ENCODE measurements around the gene PSMD1.

PSMD1 gene

DNA sequence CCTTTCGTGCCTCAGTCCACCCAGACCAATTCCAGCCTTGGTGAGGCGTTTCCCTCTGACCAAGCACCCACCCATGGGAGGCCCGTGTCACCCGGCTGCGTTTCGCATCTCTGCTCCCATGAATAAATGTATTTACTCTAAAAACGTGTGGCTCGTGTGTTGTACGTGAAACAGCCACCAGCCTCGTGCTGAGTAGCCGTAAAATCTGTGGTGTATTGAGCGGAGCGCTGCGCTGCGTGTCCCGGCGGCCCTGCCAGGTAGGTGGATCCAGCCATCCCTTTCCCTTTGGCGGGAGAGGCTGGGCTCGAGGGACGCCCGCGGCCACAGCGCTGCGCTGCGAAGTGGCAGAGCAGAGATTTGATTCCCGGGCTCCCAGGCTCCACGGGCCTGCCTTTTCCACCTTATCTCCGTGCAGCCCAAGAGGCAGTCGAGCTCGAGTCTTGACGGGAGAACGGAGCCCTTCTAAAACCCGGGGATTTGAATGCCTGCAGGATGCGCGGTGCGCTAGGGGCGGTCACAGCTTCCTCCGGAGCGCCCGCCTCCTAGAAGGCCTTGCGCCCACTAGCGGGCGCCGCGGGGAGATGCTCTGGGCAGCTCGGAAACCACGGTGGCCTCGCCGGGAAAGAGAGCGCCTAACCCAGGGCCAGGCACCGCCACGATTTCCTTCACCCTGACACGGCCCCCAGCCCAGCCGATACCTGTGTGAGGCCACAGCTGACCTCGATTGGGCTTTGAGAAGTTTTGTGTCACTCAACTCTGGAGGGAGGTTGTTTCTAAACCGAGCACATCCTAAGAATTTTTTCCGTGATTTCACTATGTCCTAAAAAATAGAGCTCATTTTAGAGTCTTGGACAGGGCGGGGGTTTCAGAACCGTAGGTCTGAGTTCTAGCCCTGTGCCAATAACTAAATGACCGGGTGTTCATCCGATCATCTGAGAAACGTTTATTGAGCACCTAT, 3.9 kb upstream of the PSMD1 start:
- TF ChIP-seq TEAD4 (IDR thresholded peaks at IDR 0.05): no peak
- TF ChIP-seq YY1 (IDR thresholded peaks at IDR 0.05; ENCODE audit: low read depth): no peak
- TF ChIP-seq EP300 (IDR thresholded peaks at IDR 0.05; ENCODE audit: borderline replicate concordance): no peak
- no peak for TF ChIP-seq CREB1 (IDR thresholded peaks at IDR 0.05; ENCODE audit: low read depth)
- TF ChIP-seq MAX (IDR thresholded peaks at IDR 0.05): peak; percentile 85
- peak; percentile 41; the same call in 1 of the 2 replicates for TF ChIP-seq RAD21 (IDR thresholded peaks at IDR 0.05; ENCODE audit: low read depth)
- TF ChIP-seq, protein P1, sequence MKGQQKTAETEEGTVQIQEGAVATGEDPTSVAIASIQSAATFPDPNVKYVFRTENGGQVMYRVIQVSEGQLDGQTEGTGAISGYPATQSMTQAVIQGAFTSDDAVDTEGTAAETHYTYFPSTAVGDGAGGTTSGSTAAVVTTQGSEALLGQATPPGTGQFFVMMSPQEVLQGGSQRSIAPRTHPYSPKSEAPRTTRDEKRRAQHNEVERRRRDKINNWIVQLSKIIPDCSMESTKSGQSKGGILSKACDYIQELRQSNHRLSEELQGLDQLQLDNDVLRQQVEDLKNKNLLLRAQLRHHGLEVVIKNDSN (IDR thresholded peaks at IDR 0.05): no peak
- TF ChIP-seq CEBPB (IDR thresholded peaks at IDR 0.05): no peak
- TF ChIP-seq TCF12 (IDR thresholded peaks at IDR 0.05; ENCODE audit: low read depth): 0 out of 2 replicates have a peak, but pooled peaks have one; percentile 12

DNA sequence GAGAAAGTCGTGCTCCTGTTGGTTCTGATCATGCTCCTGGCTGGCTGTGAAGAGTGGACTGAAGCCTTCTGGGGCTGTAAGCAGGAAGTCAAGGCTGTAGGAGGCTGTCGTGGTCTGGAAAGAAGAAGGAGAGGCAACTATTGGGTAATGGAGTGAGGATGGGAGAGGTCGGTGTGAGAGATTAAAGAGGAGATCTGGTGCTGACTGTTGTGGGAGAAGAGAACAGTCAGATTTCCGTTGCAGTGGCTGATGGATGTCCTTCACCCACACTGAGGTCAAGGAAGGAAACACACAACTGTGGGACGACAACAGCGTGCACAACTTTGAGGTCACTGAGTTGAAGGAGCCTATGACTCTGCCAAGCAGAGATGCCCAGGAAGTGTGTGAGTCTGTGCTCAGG, 2.8 kb upstream of the PSMD1 start:
- TF ChIP-seq NFIC (IDR thresholded peaks at IDR 0.05): no peak
- no peak for TF ChIP-seq YY1 (IDR thresholded peaks at IDR 0.05; ENCODE audit: low read depth)

- TF ChIP-seq REST (IDR thresholded peaks at IDR 0.05; ENCODE audit: low read depth): no peak
- TF ChIP-seq EGR1 (IDR thresholded peaks at IDR 0.05): no peak
- TF ChIP-seq TEAD4 (IDR thresholded peaks at IDR 0.05): no peak
- no peak for TF ChIP-seq CREB1 (IDR thresholded peaks at IDR 0.05; ENCODE audit: low read depth)
- TF ChIP-seq, protein P1 (IDR thresholded peaks at IDR 0.05): no peak
- TF ChIP-seq FOXM1 (IDR thresholded peaks at IDR 0.05; ENCODE audit: borderline replicate concordance, low read depth): no peak
- no peak for TF ChIP-seq NFIC (IDR thresholded peaks at IDR 0.05)
- TF ChIP-seq TCF12 (IDR thresholded peaks at IDR 0.05; ENCODE audit: low read depth): no peak
- TF ChIP-seq ZBTB7A (IDR thresholded peaks at IDR 0.05; ENCODE audit: low read depth): no peak
- no peak for TF ChIP-seq RAD21 (IDR thresholded peaks at IDR 0.05; ENCODE audit: low read depth)
- no peak for TF ChIP-seq YY1 (IDR thresholded peaks at IDR 0.05; ENCODE audit: low read depth)
- TF ChIP-seq CEBPB (IDR thresholded peaks at IDR 0.05): no peak
- TF ChIP-seq EP300 (IDR thresholded peaks at IDR 0.05; ENCODE audit: borderline replicate concordance): no peak
Measured at GRCh38 chr2:231057590-231057989, 923 bp downstream of the PSMD1 start.

DNA sequence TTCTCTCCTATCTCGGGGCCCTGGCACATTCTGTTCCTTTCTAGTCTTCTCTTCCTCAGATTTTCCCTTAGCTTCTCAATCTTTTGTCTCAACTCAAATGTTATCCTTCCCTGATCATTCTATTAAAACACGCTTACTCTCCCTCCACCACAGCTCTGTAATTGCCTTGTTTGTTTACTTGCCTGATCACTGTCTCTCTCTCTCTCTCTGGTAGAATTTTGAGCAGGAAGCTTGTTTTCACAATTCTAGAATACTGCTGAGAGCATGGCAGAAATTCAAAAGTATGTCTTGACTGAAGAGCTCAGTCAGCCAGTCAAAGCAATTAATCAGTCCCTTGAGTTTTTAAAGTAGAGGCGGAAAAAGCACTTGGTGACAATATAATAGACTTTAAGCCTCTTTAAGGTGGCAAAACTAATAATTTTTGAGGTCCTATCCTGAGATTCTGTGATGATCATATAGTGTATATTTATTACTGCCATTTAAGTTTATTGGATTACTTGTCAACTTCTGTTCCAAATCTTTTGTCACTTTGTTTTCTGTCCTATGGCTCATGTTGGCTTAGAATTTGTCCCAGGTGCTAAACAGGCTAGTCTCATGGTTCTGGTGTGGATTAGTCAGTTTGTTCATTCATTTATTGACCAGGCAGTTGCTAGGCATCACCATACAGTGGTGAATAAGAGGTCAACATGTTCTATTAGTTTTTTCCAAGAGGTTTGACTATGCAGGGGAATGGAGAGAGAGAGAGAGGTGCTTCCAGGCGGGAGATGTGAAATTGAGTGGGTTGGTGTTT, 2.3 kb downstream of the PSMD1 start:
- TF ChIP-seq TEAD4 (IDR thresholded peaks at IDR 0.05) (no peak), RAD21 (IDR thresholded peaks at IDR 0.05; ENCODE audit: low read depth) (no peak), EGR1 (IDR thresholded peaks at IDR 0.05) (no peak), CREB1 (IDR thresholded peaks at IDR 0.05; ENCODE audit: low read depth) (no peak), ZBTB7A (IDR thresholded peaks at IDR 0.05; ENCODE audit: low read depth) (no peak), TCF12 (IDR thresholded peaks at IDR 0.05; ENCODE audit: low read depth) (no peak), REST (IDR thresholded peaks at IDR 0.05; ENCODE audit: low read depth) (no peak), FOXM1 (IDR thresholded peaks at IDR 0.05; ENCODE audit: borderline replicate concordance, low read depth) (no peak), EP300 (IDR thresholded peaks at IDR 0.05; ENCODE audit: borderline replicate concordance) (no peak), YY1 (IDR thresholded peaks at IDR 0.05; ENCODE audit: low read depth) (no peak), TAF1 (IDR thresholded peaks at IDR 0.05; ENCODE audit: low read depth) (no peak), MAX (IDR thresholded peaks at IDR 0.05) (no peak), CEBPB (IDR thresholded peaks at IDR 0.05) (no peak), NFIC (IDR thresholded peaks at IDR 0.05) (no peak)
- TF ChIP-seq, protein P1 (IDR thresholded peaks at IDR 0.05): no peak

GRCh38 chr2:231059756-231060155, 3.1 kb downstream of the PSMD1 start:
- TF ChIP-seq FOXM1 (IDR thresholded peaks at IDR 0.05; ENCODE audit: borderline replicate concordance, low read depth) (no peak), RAD21 (IDR thresholded peaks at IDR 0.05; ENCODE audit: low read depth) (no peak), TCF12 (IDR thresholded peaks at IDR 0.05; ENCODE audit: low read depth) (no peak), EP300 (IDR thresholded peaks at IDR 0.05; ENCODE audit: borderline replicate concordance) (no peak), REST (IDR thresholded peaks at IDR 0.05; ENCODE audit: low read depth) (no peak), CREB1 (IDR thresholded peaks at IDR 0.05; ENCODE audit: low read depth) (no peak), CEBPB (IDR thresholded peaks at IDR 0.05) (no peak)
- TF ChIP-seq, protein P1 (IDR thresholded peaks at IDR 0.05): no peak
